ENCODE measurements around the gene ITGB1.
A peak's percentile ranks its signal among the peaks of the same experiment; 100 is the strongest.

Gene ITGB1

GRCh38 chr10:32939296-32940111, 18.5 kb downstream of the ITGB1 start:
- TF ChIP-seq CTCF (IDR thresholded peaks at IDR 0.05; ENCODE audit: low read depth, low read length) = no peak
- Histone ChIP-seq H3K4me3 (ENCODE audit: low read depth, low read length) (peak overlapping the region; percentile 24), H3K9me3 (no peaks in the 10 kb centered on the region), H3K36me3 (peaks cover 6% of the 10 kb centered on the region; the same call in 1 of the 2 replicates), H3K27me3 (no peaks in the 10 kb centered on the region), H3K4me1 (peaks cover 10% of the 10 kb centered on the region; the same call in 1 of the 2 replicates)
- DNase-seq = no peak

GRCh38 chr10:32938554-32939061, 19.4 kb downstream of the ITGB1 start:
- Histone ChIP-seq H3K4me3 (ENCODE audit: low read depth, low read length) (peak overlapping the region; percentile 24), H3K9me3 (no peaks in the 10 kb centered on the region), H3K27me3 (no peaks in the 10 kb centered on the region), H3K36me3 (peaks cover 6% of the 10 kb centered on the region; the same call in 1 of the 2 replicates), H3K4me1 (peaks cover 10% of the 10 kb centered on the region; the same call in 1 of the 2 replicates)
- TF ChIP-seq CTCF (IDR thresholded peaks at IDR 0.05; ENCODE audit: low read depth, low read length) = no peak
- DNase-seq = peak; percentile 77

GRCh38 chr10:32937911-32938424, 20.1 kb downstream of the ITGB1 start:
- Histone ChIP-seq H3K9me3 (no peaks in the 10 kb centered on the region), H3K27me3 (no peaks in the 10 kb centered on the region), H3K36me3 (peaks cover 6% of the 10 kb centered on the region; the same call in 1 of the 2 replicates), H3K4me1 (peaks cover 10% of the 10 kb centered on the region; the same call in 1 of the 2 replicates), H3K4me3 (ENCODE audit: low read depth, low read length) (peak overlapping the region; percentile 24; the same call in 1 of the 2 replicates)
- no peak for DNase-seq
- TF ChIP-seq CTCF (IDR thresholded peaks at IDR 0.05; ENCODE audit: low read depth, low read length) = no peak

GRCh38 chr10:32932225-32932729, 25.8 kb downstream of the ITGB1 start:
- Histone ChIP-seq H3K27me3 (no peaks in the 10 kb centered on the region), H3K4me1 (no peaks in the 10 kb centered on the region), H3K9me3 (no peaks in the 10 kb centered on the region), H3K36me3 (peaks cover 13% of the 10 kb centered on the region), H3K4me3 (ENCODE audit: low read depth, low read length) (no peak overlapping the region)
- no peak for TF ChIP-seq CTCF (IDR thresholded peaks at IDR 0.05; ENCODE audit: low read depth, low read length)
- DNase-seq = no peak

GRCh38 chr10:32931593-32931992, 26.4 kb downstream of the ITGB1 start:
- Histone ChIP-seq H3K4me1 (no peaks in the 10 kb centered on the region), H3K9me3 (no peaks in the 10 kb centered on the region), H3K36me3 (peaks cover 19% of the 10 kb centered on the region), H3K27me3 (no peaks in the 10 kb centered on the region), H3K4me3 (ENCODE audit: low read depth, low read length) (no peak overlapping the region)
- no peak for DNase-seq
- no peak for TF ChIP-seq CTCF (IDR thresholded peaks at IDR 0.05; ENCODE audit: low read depth, low read length)
